Neural progenitor cell (in vitro differentiated cells): ENCODE data around the gene IHH. TPM values are rescaled to one million over a fixed set of nuclear protein-coding genes. Genes with fewer than 3 reads are reported as not detected.

Experiments
- DNase-seq: peaks from one replicate; pipeline ENCODE4 v3.0.0-alpha.2; 2016; ENCODE audit warnings: low spot score
- H2AFZ ChIP-seq: fragments of 200-600 bp; sonication (generic); replicated peaks from 2 replicates; pipeline ENCODE4 v1.6.1; 2016; ENCODE audit warnings: antibody characterized with exemption
- H3F3A ChIP-seq: fragments of 200-600 bp; sonication (generic); 2 replicates; pipeline ENCODE4 v1.6.1; 2016; ENCODE audit warnings: antibody characterized with exemption, low read depth
- H3K27ac ChIP-seq: fragments of 200-600 bp; sonication (generic); 2 replicates; pipeline ENCODE4 v1.5.1; 2016; ENCODE audit warnings: mild to moderate bottlenecking
- H3K27me3 ChIP-seq: fragments of 200-600 bp; sonication (generic); 2 replicates; pipeline ENCODE4 v1.6.1; 2016; ENCODE audit warnings: mild to moderate bottlenecking, moderate library complexity
- H3K36me3 ChIP-seq: fragments of 200-600 bp; sonication (generic); 2 replicates; pipeline ENCODE4 v1.5.1; 2016
- H3K4me1 ChIP-seq: fragments of 200-600 bp; sonication (generic); 2 replicates; pipeline ENCODE4 v1.6.1; 2016; ENCODE audit warnings: mixed run types
- H3K4me2 ChIP-seq: fragments of 200-600 bp; sonication (generic); 2 replicates; pipeline ENCODE4 v1.6.1; 2016
- H3K4me3 ChIP-seq: fragments of 200-600 bp; sonication (generic); 2 replicates; pipeline ENCODE4 v1.5.1; 2016
- H3K79me2 ChIP-seq: fragments of 200-600 bp; sonication (generic); 2 replicates; pipeline ENCODE4 v1.6.1; 2016; ENCODE audit warnings: low read depth
- H3K9ac ChIP-seq: fragments of 200-600 bp; sonication (generic); 2 replicates; pipeline ENCODE4 v1.6.1; 2016
- H3K9me3 ChIP-seq: fragments of 200-600 bp; sonication (generic); 2 replicates; pipeline ENCODE4 v1.5.1; 2016; ENCODE audit warnings: low read depth
- H4K20me1 ChIP-seq: fragments of 200-600 bp; sonication (generic); 2 replicates; pipeline ENCODE4 v1.6.1; 2016; ENCODE audit warnings: low read depth
- H3K27ac Mint-ChIP-seq: 3 replicates; pipeline ENCODE4 v1.8.0; 2021; ENCODE audit warnings: mixed read lengths
- H3K27me3 Mint-ChIP-seq: 2 replicates; pipeline ENCODE4 v1.8.0; 2022; ENCODE audit warnings: low read depth, mild to moderate bottlenecking, inconsistent platforms, moderate library complexity, mixed read lengths; ENCODE audit not compliant: insufficient read depth
- H3K36me3 Mint-ChIP-seq: 3 replicates; pipeline ENCODE4 v1.8.0; 2021; ENCODE audit warnings: mixed read lengths
- H3K4me1 Mint-ChIP-seq: 3 replicates; pipeline ENCODE4 v1.8.0; 2021; ENCODE audit warnings: mixed read lengths
- H3K4me3 Mint-ChIP-seq: 3 replicates; pipeline ENCODE4 v1.8.0; 2021; ENCODE audit warnings: mild to moderate bottlenecking, moderate library complexity, mixed read lengths
- H3K9me3 Mint-ChIP-seq: 3 replicates; pipeline ENCODE4 v1.8.0; 2020; ENCODE audit warnings: mixed read lengths
- EZH2 ChIP-seq: fragments of 200-600 bp; sonication (generic); IDR thresholded peaks from 2 replicates; pipeline ENCODE4 v1.6.1; 2017; ENCODE audit warnings: antibody characterized with exemption, mild to moderate bottlenecking, moderate library complexity
- EZH2phosphoT487 ChIP-seq: fragments of 200-600 bp; sonication (generic); IDR thresholded peaks from 2 replicates; pipeline ENCODE4 v1.6.1; 2017; ENCODE audit warnings: antibody characterized with exemption
- total RNA-seq: library from RNA; depleted of rRNA; stranded (reverse); fragments of >200 nt; gene quantifications from 2 replicates; pipeline ENCODE4 v1.2.3, GENCODE V29; 2015; ENCODE audit warnings: low replicate concordance
- TF ChIP-seq, protein P1 (sequence below): fragments of 200-600 bp; sonication (generic); IDR thresholded peaks from 2 replicates; pipeline ENCODE4 v1.5.1; 2017; ENCODE audit warnings: antibody characterized with exemption, mild to moderate bottlenecking

IHH gene
- total RNA-seq, 1 donor from 2014 or later: not detected

GRCh38 chr2:219058541-219059374 is 2.0 kb downstream of the IHH start:
- H3K9me3 Mint-ChIP-seq: peaks cover 3% of the 10 kb centered on the region
- TF ChIP-seq EZH2phosphoT487 (peak; percentile 29), EZH2 (peak; percentile 58)
- TF ChIP-seq, protein P1, sequence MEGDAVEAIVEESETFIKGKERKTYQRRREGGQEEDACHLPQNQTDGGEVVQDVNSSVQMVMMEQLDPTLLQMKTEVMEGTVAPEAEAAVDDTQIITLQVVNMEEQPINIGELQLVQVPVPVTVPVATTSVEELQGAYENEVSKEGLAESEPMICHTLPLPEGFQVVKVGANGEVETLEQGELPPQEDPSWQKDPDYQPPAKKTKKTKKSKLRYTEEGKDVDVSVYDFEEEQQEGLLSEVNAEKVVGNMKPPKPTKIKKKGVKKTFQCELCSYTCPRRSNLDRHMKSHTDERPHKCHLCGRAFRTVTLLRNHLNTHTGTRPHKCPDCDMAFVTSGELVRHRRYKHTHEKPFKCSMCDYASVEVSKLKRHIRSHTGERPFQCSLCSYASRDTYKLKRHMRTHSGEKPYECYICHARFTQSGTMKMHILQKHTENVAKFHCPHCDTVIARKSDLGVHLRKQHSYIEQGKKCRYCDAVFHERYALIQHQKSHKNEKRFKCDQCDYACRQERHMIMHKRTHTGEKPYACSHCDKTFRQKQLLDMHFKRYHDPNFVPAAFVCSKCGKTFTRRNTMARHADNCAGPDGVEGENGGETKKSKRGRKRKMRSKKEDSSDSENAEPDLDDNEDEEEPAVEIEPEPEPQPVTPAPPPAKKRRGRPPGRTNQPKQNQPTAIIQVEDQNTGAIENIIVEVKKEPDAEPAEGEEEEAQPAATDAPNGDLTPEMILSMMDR: no peak
- H3F3A ChIP-seq: peaks cover 17% of the 10 kb centered on the region
- peak; percentile 57 for DNase-seq
- H4K20me1 ChIP-seq: peaks cover 62% of the 10 kb centered on the region
- peak overlapping the region; percentile 57 for H3K4me2 ChIP-seq
- no peaks in the 10 kb centered on the region for H3K79me2 ChIP-seq
- H3K4me3 ChIP-seq: no peak overlapping the region
- no peak overlapping the region for H3K27ac Mint-ChIP-seq
- H3K27ac ChIP-seq: no peak overlapping the region
- no peak overlapping the region for H3K4me3 Mint-ChIP-seq
- no peaks in the 10 kb centered on the region for H3K36me3 ChIP-seq
- peaks cover 19% of the 10 kb centered on the region for H3K4me1 ChIP-seq
- H3K4me1 Mint-ChIP-seq: peaks cover 8% of the 10 kb centered on the region
- no peak overlapping the region for H3K9ac ChIP-seq
- H3K36me3 Mint-ChIP-seq: no peaks in the 10 kb centered on the region
- H3K27me3 ChIP-seq: peaks cover 100% of the 10 kb centered on the region
- H2AFZ ChIP-seq: no peak overlapping the region
- H3K27me3 Mint-ChIP-seq: peaks cover 68% of the 10 kb centered on the region
- no peaks in the 10 kb centered on the region for H3K9me3 ChIP-seq

DNA sequence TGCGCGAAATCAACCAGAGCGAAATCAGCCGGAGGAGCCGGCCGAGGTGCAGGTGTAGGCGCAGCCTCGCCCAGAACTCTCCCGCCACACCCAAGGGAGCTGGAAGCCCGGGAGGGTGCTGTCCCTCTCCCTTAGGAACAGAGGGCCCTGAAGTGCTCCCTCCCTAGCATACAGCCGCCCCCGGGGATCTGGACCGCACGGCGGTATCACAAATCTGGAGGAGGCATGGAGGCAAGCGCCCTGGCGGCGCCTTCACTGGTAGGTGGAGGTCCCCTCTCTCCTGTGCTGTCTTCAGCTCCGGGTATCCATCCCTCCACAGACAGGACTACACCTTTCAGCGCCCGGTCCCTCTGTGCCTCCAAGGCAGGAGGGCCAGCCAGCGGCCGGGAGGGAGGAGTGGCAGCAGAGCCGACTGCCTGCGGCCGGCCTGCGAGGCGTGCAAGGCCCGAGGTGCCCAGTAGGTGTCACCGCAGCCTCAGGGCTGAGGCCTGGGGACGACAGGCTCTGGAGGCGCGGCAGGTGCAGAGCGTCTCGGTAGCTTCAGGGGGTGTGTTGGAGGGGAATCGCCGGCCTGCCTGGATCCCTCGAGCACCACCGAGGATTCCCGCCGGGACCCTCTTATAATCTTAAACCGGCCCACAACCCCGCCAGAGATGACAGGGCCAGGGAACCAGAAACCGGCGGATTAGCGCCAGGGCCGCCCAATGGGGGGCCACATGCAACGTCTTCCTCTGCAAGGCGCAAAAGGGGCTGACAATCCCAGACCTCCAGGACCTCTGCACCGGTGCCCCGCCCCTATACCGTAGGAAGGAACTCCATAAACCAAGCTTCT is 2.8 kb downstream of the IHH start:
- H4K20me1 ChIP-seq: peaks cover 53% of the 10 kb centered on the region
- no peaks in the 10 kb centered on the region for H3K9me3 ChIP-seq
- peak; percentile 92 for DNase-seq
- Mint-ChIP-seq H3K9me3 (peaks cover 3% of the 10 kb centered on the region), H3K27ac (no peak overlapping the region), H3K27me3 (peaks cover 68% of the 10 kb centered on the region), H3K4me1 (peaks cover 8% of the 10 kb centered on the region), H3K36me3 (no peaks in the 10 kb centered on the region), H3K4me3 (no peak overlapping the region)
- H3K79me2 ChIP-seq: no peaks in the 10 kb centered on the region
- no peaks in the 10 kb centered on the region for H3K36me3 ChIP-seq
- H3K27ac ChIP-seq: no peak overlapping the region
- H3K27me3 ChIP-seq: peaks cover 100% of the 10 kb centered on the region
- H3F3A ChIP-seq: peaks cover 14% of the 10 kb centered on the region
- no peak overlapping the region for H2AFZ ChIP-seq
- no peak overlapping the region for H3K9ac ChIP-seq
- no peak overlapping the region for H3K4me3 ChIP-seq
- H3K4me1 ChIP-seq: peaks cover 13% of the 10 kb centered on the region
- H3K4me2 ChIP-seq: peak overlapping the region; percentile 57
- TF ChIP-seq EZH2 (peak; percentile 99), EZH2phosphoT487 (peak; percentile 95)
- TF ChIP-seq, protein P1: peak; percentile 81

DNA sequence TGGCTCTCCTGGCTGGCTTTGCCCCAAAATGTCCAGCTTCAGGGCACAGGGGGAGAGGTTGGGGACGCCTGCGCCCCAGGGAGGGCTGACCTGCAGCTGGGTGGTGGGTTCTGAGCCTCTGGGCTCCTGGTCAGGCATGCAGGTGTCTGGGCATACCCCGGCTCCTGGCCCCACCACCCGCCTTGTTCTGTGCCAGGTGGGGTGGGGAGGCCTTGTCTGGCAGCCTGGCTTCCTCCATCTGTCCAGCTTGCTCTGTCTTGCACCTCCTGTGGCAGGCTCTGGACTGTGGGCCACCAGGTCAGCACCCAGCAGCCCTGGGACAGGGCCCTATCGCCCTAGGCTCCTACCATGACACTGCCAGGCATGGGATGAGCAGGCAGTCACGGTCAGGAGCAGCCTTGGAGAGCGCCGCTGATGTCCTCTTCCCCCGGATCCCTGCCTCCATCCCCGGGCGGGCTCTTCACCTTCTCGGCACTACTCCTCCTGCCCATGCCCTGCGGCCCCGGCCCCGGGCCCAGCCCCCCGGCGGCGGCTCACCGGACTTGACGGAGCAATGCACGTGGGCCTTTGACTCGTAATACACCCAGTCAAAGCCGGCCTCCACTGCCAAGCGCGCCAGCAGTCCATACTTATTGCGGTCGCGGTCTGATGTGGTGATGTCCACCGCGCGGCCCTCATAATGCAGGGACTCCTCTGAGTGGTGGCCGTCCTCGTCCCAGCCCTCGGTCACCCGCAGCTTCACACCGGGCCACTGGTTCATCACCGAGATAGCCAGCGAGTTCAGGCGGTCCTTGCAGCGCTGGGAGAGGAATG is 3.6 kb downstream of the IHH start:
- no peak overlapping the region for H3K4me3 Mint-ChIP-seq
- peaks cover 8% of the 10 kb centered on the region for H3K4me1 ChIP-seq
- no peak overlapping the region for H3K27ac ChIP-seq
- no peak overlapping the region for H3K9ac ChIP-seq
- peaks cover 3% of the 10 kb centered on the region for H3K9me3 Mint-ChIP-seq
- H3K36me3 ChIP-seq: no peaks in the 10 kb centered on the region
- DNase-seq: peak; percentile 35
- H3F3A ChIP-seq: peaks cover 9% of the 10 kb centered on the region
- peaks cover 45% of the 10 kb centered on the region for H4K20me1 ChIP-seq
- H3K4me2 ChIP-seq: peak overlapping the region; percentile 39
- peaks cover 67% of the 10 kb centered on the region for H3K27me3 Mint-ChIP-seq
- TF ChIP-seq, protein P1: no peak
- H3K27ac Mint-ChIP-seq: no peak overlapping the region
- no peaks in the 10 kb centered on the region for H3K9me3 ChIP-seq
- H3K79me2 ChIP-seq: no peaks in the 10 kb centered on the region
- no peak overlapping the region for H2AFZ ChIP-seq
- peaks cover 8% of the 10 kb centered on the region for H3K4me1 Mint-ChIP-seq
- H3K4me3 ChIP-seq: no peak overlapping the region
- H3K27me3 ChIP-seq: peaks cover 100% of the 10 kb centered on the region
- no peaks in the 10 kb centered on the region for H3K36me3 Mint-ChIP-seq
